Hepatic stellate cell (primary cell): ENCODE results near the gene LYZL1.
A peak's percentile ranks its signal among the peaks of the same experiment; 100 is the strongest.
"Not testable (repeated sequence)": the region's sequence is repeated elsewhere in the genome, so short reads cannot be mapped to it uniquely, and the experiment has no call there.

Source experiments
- DNase-seq: peaks from one replicate; pipeline ENCODE4 v3.0.0; 2011; ENCODE audit warnings: low spot score

The LYZL1 gene

GRCh38 chr10:29288906-29289305 lies at the start of gene LYZL1:
Gene LYZL1, plus strand, starts transcription at chr10:29289070. Its CDS starts 2,798 bp downstream, at chr10:29291868.
- DNase-seq = not testable (repeated sequence)

DNA sequence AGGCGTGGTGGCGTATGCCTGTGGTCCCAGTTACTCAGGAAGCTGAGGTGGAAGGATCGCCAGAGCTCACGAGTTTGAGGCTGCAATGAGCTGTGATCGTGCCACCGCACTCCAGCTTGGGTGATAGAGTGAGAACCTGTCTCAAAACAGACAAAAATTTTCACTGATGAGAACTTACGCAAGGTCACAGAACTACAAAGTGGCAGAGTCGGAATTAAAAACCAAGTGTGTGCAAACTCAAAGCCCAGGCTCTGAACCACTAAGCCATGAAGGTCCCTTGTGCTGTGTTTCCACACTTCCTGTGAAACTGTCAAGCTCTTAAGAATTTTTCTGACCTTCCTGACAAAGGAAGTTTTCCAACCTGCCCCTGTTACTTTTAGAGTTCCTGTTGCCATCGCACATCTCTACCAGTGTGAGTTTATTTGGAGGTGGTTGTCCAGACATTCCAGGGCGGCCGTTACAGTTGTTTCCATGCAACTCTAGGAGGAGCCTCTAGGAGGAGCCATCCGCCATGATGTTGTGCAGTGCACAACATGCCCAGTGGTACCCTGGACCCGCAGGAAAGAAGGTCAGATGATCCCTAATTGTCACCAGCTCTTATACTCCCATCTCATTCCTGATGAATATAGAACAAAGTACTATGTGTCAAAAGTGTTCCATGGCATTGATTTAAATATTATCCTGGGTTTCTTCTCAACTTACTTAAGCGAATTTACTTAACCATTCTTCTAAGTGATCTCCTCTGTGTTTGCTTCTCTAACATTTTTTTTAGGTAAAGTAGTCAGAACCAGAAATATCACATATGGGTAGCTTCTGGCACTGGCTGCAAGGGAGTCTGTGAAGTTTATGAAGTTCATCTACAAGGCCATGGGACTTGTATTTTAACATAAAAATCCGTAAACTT lies 49.0 kb upstream of the LYZL1 start:
- peak; percentile 29 for DNase-seq

- no peak for DNase-seq
Observed at GRCh38 chr10:29240986-29241660, 47.7 kb upstream of the LYZL1 start.

GRCh38 chr10:29241925-29242324 lies 46.9 kb upstream of the LYZL1 start:
- no peak for DNase-seq

DNA sequence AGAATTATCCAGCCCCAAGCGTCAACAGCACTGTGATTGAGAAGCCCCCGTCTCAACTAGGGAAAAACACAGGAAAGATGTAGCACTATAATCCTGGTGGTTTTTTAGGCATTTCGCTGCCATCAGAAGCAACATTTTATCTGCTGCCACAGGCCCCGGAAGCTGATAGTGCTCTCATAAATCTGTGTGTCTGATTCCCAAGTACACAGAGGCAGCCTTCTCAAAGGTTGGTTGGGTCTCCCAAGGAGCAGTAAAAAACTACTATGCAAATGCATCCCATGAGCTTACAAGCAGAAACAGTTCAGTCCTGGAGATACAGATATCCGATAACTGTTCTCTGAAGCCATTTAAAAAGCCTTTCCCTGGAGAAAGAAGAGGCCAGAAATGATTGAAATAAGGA lies 45.8 kb upstream of the LYZL1 start:
- DNase-seq = no peak

DNA sequence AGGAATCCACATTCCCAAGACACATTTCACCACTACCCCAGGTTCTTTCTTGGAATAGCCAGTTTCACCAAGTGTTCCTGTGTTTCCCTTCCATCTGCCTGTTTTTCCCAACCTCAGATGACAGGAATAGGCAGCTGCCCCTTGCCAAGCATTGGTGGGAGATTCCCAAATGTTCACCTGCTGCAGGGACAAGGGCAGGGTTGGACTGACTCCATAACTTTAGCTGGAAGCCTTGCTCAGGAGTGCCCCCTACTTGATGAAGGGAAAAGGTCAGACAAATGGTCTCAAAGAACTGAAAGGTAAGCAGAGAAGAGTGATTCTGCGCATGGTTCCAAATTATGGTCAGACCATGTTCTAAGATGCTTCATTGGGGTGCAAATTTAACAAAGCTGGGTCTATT lies 45.1 kb upstream of the LYZL1 start:
- no peak for DNase-seq

GRCh38 chr10:29244978-29245377 lies 43.9 kb upstream of the LYZL1 start:
- DNase-seq = no peak

DNA sequence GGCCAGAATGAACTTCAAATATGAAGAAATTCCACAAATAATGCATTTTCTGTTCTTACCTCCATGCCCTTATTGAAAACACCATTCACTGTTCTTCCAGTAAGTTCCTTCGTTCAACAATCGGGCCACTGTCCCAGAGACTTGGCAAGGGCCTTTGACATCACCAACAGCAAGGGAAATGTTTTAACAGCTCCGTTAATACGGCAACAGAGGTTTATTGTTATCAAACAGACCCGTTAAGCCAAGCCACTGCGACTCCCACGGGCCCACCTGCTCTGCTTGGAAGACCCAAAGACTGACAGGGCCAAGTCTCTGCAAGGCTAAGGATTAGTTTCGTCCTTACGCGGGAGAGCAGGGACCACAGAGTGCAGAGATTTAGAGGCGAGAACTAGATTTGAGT lies 43.4 kb upstream of the LYZL1 start:
- no peak for DNase-seq

GRCh38 chr10:29246449-29246848 lies 42.4 kb upstream of the LYZL1 start:
- DNase-seq = no peak

GRCh38 chr10:29248158-29248557 lies 40.7 kb upstream of the LYZL1 start:
- no peak for DNase-seq

GRCh38 chr10:29249018-29249417 lies 39.9 kb upstream of the LYZL1 start:
- no peak for DNase-seq

GRCh38 chr10:29250066-29250465 lies 38.8 kb upstream of the LYZL1 start:
- no peak for DNase-seq

GRCh38 chr10:29252811-29253689 lies 35.8 kb upstream of the LYZL1 start:
- no peak for DNase-seq

DNA sequence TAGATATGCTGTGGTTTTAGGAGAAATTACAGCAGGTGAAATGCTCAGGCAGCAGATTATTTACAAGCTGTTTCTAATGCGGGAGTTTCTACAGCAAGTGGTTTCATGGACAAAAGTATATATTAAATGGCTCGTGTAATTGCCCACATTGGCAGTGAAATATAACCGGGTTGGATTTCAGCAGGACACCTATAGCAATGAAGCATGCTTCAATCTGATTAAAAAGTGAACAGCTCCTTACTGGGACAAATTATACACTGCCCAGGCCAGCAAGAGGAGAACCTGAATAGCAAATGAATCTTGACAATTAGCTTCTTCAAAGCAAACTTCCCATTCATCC lies 35.2 kb upstream of the LYZL1 start:
- no peak for DNase-seq

DNA sequence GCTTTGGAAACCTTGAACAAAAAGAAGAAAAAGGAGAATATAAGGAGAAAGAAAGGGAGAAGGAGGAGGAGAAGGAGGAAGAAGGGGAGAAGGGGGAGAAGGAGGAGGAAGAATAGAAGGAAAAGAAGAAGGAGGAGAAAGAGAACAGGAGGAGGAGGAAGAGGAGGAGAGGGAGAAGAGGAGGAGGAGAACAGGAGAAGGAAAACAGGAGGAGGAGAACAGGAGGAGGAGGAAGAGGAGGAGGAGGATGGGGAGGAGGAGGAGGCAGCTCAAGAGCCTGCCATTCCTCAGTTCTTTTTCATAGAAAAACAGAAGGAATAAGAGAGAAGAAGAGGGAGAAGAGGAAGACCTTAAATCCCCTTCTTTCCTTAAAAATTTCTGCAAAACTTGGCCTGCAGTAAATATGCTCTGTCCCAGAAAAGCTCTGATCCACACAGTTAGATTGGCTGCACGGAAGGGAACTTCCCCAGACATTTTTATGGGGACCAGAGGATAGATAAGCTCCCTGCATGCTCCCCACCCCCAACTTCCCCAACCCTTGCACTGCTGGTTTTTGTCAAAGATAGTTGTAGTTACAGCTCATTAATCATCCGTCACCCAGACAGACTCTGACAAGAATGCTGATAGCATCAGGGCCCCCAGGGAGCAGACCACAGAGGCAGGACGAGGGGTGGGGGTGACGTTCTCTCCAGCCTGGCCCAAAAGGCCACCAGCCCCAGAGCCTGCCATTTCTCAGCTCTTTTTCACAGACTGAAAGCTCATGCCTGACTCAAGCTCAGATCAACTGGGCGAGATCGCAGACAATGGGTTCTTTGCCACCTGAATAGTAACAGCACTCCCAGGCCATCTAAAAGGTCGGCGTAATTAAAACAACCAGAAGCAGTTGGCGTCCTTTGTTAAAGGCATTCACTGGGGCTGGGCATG lies 34.5 kb upstream of the LYZL1 start:
- peak; percentile 29 for DNase-seq

- no peak for DNase-seq
Observed at GRCh38 chr10:29255104-29255503, 33.8 kb upstream of the LYZL1 start.

- no peak for DNase-seq
Observed at GRCh38 chr10:29256019-29256418, 32.9 kb upstream of the LYZL1 start.

DNA sequence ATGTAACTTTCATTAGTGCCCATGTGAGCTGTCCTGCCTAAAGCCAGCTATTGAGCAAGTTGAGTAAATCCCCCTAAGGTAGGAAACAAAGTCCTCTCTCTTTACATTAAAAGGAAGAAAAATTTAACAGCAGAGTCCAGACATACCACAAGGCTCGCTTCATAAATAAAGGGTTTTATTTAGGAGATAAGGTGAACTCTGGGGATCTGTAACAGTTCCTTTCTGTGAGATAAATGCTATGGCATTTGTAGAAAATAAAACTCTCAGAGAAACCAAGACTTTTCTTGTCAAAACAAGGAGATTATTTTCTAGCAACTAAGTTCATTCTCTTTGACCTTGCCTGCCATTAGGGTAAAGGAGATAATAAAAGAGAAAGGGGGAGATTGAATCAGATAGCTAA lies 32.3 kb upstream of the LYZL1 start:
- DNase-seq = no peak

- DNase-seq = peak; percentile 69
Observed at GRCh38 chr10:29257106-29257783, 31.6 kb upstream of the LYZL1 start.

- no peak for DNase-seq
Observed at GRCh38 chr10:29257784-29258135, 31.1 kb upstream of the LYZL1 start.

DNA sequence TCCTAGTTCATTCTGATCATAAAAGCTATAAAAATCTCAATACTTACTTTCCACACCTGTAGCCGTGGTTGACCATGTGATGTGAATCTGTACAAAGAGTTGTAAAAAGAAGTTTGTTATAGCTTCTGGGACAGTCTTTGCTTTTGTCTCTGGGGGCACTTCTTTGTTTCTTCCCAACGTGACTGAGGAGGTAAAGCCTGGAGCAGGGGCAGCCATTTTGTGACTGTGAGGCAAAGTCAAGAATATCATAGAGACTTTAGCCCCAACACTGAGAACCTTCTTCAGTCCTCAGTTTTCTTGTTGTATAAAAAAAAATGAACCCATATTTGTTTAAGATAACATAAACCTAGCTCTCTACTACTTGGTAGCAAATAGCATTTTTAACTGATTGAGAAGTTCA lies 29.4 kb upstream of the LYZL1 start:
- no peak for DNase-seq
